Stomach (tissue), 9 donors: Measurements from ENCODE around the gene RTTN. TPM values are rescaled to one million over a fixed set of nuclear protein-coding genes. Genes with fewer than 3 reads are reported as not detected.

Experiments used
- DNase-seq, 2 donors: peaks; one replicate each; pipeline versions ENCODE4 v3.0.0 to v3.0.0-alpha.2; 2013 to 2019
- H3K27ac ChIP-seq, 5 donors: fragments of 200-600 bp in 4 of 5; sonication (generic) in 4 of 5; one replicate each; pipeline ENCODE4 v1.5.1; 2013 to 2019; ENCODE audit warnings: mild to moderate bottlenecking in 1 of 5, moderate library complexity in 1 of 5
- H3K27me3 ChIP-seq, 3 donors: fragments of 200-600 bp; sonication (generic); one replicate each; pipeline ENCODE4 v1.5.1; 2017 to 2019; ENCODE audit warnings: mixed run types in 1 of 3
- H3K36me3 ChIP-seq, 4 donors: fragments of 200-600 bp; sonication (generic); 1 replicate in 3 of 4; 2 replicates in 1 of 4; pipeline ENCODE4 v1.5.1; 2016 to 2019
- H3K4me1 ChIP-seq, 4 donors: fragments of 200-600 bp; sonication (generic); one replicate each; pipeline ENCODE4 v1.5.1; 2016 to 2019
- H3K4me3 ChIP-seq, 4 donors: fragments of 200-600 bp; sonication (generic) in 3 of 4; one replicate each; pipeline ENCODE4 v1.5.1; 2016 to 2019; ENCODE audit warnings: mild to moderate bottlenecking in 1 of 4
- H3K9me3 ChIP-seq, 4 donors: fragments of 200-600 bp; sonication (generic); one replicate each; pipeline ENCODE4 v1.5.1; 2016 to 2019
- EP300 ChIP-seq: sonication (generic); formaldehyde crosslinking; IDR thresholded peaks from one replicate; pipeline ENCODE4 v1.6.1; 2017; ENCODE audit warnings: antibody characterized with exemption
- POLR2A ChIP-seq, 4 donors: fragments of 450-650 bp; IDR thresholded peaks; one replicate each; pipeline ENCODE4 v1.6.1; 2016; ENCODE audit warnings: antibody characterized with exemption in 4 of 4, control low read depth in 2 of 4, mild to moderate bottlenecking in 1 of 4, moderate library complexity in 1 of 4
- POLR2AphosphoS5 ChIP-seq, 3 donors: sonication (generic); formaldehyde crosslinking; IDR thresholded peaks; one replicate each; pipeline ENCODE4 v1.6.1; 2016; ENCODE audit warnings: antibody characterized with exemption in 3 of 3
- WGBS, 5 donors: extraction: QIAGEN DNeasy Blood & Tissue Kit in 3 of 5; methylation state at CpG; one replicate each; pipeline versions ENCODE4 v1.1.5 to v1.1.7; 2013 to 2018; 5-methylcytosine and 5-hydroxymethylcytosine counted together
- intact Hi-C: fragments of 100-400 bp; cut with DNase I; formaldehyde crosslinking; loops from one replicate; pipeline ENCODE4 v1.15.1; 2023; ENCODE audit warnings: low total_unique reads
- polyA plus RNA-seq, 3 donors: library from polyadenylated mRNA; stranded (reverse); fragments of 200-250 nt; gene quantifications; one replicate each; pipeline ENCODE4 v1.2.3, GENCODE V29; 2013
- total RNA-seq, 5 donors: library from RNA; depleted of rRNA; stranded (reverse); fragments of >200 nt; gene quantifications; one replicate each; pipeline versions ENCODE4 v1.1.0 to v1.2.3, GENCODE V29; 2014 to 2016
- TF ChIP-seq, protein P1 (sequence below), 7 experiments: fragments of 450-650 bp in 4 of 7; fragments of 200-600 bp in 3 of 7; sonication (generic) in 3 of 7; IDR thresholded peaks; one replicate each; pipeline ENCODE4 v1.5.1; 2016 to 2019; ENCODE audit warnings: antibody characterized with exemption in 7 of 7, control low read depth in 2 of 7, mild to moderate bottlenecking in 1 of 7
- donor health status: healthy with polysubstance abuse.
- donor health status: Bipolar disorder and iron deficiency.
- donor health status: healthy.

RTTN gene
- total and polyA plus RNA-seq, 8 donors: 2.1 to 52.1 (median 10.2) TPM

DNA sequence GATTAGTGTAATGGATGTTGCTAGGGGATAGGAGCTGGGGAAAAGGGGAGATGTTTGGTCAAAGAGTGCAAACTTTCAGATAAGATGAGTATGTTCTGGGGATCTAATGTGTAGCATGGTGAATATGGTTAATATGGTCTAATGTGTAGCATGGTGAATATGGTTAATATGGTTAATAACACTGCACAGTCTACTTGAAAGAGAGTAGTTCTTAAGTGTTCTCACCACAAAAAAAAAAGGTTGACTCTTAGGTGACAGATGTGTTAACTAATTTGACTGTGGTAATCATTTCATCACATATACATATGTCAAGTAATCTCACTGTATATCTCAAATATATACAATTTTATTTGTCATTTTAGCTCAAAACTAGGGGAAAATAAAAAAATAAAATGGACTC is 136.5 kb downstream of the RTTN start:
- TF ChIP-seq POLR2A (IDR thresholded peaks at IDR 0.05) (no peak), POLR2AphosphoS5 (IDR thresholded peaks at IDR 0.05) (no peak), EP300 (no peak)
- TF ChIP-seq, protein P1, sequence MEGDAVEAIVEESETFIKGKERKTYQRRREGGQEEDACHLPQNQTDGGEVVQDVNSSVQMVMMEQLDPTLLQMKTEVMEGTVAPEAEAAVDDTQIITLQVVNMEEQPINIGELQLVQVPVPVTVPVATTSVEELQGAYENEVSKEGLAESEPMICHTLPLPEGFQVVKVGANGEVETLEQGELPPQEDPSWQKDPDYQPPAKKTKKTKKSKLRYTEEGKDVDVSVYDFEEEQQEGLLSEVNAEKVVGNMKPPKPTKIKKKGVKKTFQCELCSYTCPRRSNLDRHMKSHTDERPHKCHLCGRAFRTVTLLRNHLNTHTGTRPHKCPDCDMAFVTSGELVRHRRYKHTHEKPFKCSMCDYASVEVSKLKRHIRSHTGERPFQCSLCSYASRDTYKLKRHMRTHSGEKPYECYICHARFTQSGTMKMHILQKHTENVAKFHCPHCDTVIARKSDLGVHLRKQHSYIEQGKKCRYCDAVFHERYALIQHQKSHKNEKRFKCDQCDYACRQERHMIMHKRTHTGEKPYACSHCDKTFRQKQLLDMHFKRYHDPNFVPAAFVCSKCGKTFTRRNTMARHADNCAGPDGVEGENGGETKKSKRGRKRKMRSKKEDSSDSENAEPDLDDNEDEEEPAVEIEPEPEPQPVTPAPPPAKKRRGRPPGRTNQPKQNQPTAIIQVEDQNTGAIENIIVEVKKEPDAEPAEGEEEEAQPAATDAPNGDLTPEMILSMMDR (IDR thresholded peaks at IDR 0.05): no peak
- Histone ChIP-seq H3K27ac (no peak overlapping the region), H3K9me3 (no peaks in the 10 kb centered on the region), H3K4me3 (no peak overlapping the region), H3K4me1 (no peaks in the 10 kb centered on the region), H3K36me3 (peaks cover 0 to 21% (median 12%) of the 10 kb centered on the region in 4 donors), H3K27me3 (no peaks in the 10 kb centered on the region)
- intact Hi-C loops: no loop called here
- no peak for DNase-seq

DNA sequence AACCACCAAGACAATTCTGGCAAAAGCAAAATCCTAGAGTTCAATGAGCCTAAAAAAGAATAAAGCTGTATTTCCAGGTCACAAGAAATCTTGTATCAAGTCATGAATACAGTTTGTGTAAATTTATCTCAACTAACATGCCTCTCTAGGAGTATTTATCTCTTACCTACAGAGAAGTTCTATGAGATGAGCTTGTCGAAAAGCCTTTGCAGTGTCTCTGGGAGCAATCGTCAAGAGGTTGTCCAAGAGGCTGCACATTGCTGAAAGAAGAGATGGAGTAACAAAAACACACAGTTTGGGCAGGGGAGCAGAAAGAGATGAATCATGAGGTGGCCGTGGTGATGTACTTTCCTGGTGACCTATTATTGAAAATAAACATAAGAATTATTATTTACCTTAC is 145.8 kb downstream of the RTTN start:
- H3K4me1 ChIP-seq: no peaks in the 10 kb centered on the region
- intact Hi-C loops: no loop called here
- H3K4me3 ChIP-seq: no peak overlapping the region
- H3K36me3 ChIP-seq: peaks cover 0 to 58% (median 43%) of the 10 kb centered on the region in 4 donors
- H3K9me3 ChIP-seq: no peaks in the 10 kb centered on the region
- DNase-seq: no peak
- TF ChIP-seq, protein P1 (IDR thresholded peaks at IDR 0.05): no peak
- TF ChIP-seq POLR2A (IDR thresholded peaks at IDR 0.05) (no peak), EP300 (no peak), POLR2AphosphoS5 (IDR thresholded peaks at IDR 0.05) (no peak)
- H3K27me3 ChIP-seq: no peaks in the 10 kb centered on the region
- no peak overlapping the region for H3K27ac ChIP-seq
- 89 to 94% (median 93%) methylated on average over 3 of the region's 3 CpGs for WGBS, 5 donors

DNA sequence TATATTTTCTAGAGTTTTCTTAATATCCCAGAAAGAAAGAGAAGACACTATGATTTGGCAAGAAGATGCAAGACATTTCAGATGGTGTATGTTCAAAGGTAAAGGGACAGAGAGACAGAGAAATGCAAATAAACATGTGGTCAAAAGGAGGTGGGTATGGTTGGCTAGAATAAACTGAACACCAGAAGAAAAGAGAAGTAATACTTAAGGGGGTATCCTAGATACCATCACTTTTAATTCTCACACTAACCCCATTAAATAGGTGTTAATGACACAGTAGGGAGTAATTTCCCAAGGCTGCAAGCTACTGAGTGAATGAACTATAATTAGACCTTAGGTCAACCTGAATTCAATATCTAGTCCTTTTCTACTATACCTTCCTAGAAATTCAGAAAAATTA is 146.6 kb downstream of the RTTN start:
- DNase-seq: no peak
- TF ChIP-seq POLR2AphosphoS5 (IDR thresholded peaks at IDR 0.05): no peak
- TF ChIP-seq POLR2A (IDR thresholded peaks at IDR 0.05): no peak
- TF ChIP-seq, protein P1 (IDR thresholded peaks at IDR 0.05): no peak
- no peak for TF ChIP-seq EP300
- Histone ChIP-seq H3K27ac (no peak overlapping the region), H3K9me3 (no peaks in the 10 kb centered on the region), H3K27me3 (no peaks in the 10 kb centered on the region), H3K36me3 (peaks cover 0 to 65% (median 50%) of the 10 kb centered on the region in 4 donors), H3K4me1 (no peaks in the 10 kb centered on the region), H3K4me3 (no peak overlapping the region)
- intact Hi-C loops: no loop called here

DNA sequence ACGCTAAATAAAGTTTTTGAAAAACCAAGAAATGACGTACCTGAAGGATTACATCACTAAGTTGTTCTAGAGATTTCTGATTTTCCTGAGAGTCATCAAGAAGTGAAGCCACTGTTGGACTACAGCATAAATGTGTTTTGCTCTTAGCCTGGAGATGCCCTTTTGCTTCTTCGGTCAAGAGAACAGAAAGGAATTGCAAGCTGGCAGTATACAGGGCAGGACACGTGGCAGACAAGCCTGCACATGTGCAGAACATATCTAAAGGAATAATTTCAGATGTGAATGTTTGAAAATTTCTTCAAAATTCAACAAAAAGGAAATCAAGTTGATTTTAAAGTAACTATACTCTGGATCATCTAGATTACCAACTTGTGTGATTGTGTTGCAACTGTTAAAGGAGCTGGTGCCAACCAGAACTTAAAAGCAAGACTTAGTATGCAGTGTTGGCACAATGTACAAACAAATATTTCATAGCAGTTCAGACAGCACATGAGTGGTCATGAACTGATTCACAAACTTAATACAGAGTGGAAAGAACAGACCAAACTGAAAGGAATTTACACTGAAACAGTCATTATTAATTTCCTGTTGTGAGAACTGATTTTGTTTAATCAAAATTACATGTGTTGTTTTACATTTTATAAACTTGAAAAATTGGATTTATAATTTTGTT is 157.4 kb downstream of the RTTN start:
- TF ChIP-seq, protein P1 (IDR thresholded peaks at IDR 0.05): no peak
- TF ChIP-seq EP300: no peak
- no peak for TF ChIP-seq POLR2AphosphoS5 (IDR thresholded peaks at IDR 0.05)
- TF ChIP-seq POLR2A (IDR thresholded peaks at IDR 0.05): no peak
- 88 to 97% (median 92%) methylated on average over 4 of the region's 4 CpGs for WGBS, 5 donors

More for the DNA sequence above, 157.4 kb downstream of the RTTN start:
- H3K36me3 ChIP-seq: peaks cover 3 to 24% (median 20%) of the 10 kb centered on the region in 4 donors
- no peak overlapping the region for H3K27ac ChIP-seq
- H3K27me3 ChIP-seq: no peaks in the 10 kb centered on the region
- no peaks in the 10 kb centered on the region for H3K4me1 ChIP-seq
- H3K4me3 ChIP-seq: no peak overlapping the region
- DNase-seq: peak in 1 of 2 donors; percentile 4
- intact Hi-C loops: no loop called here
- no peaks in the 10 kb centered on the region for H3K9me3 ChIP-seq
